ENCODE data around the gene NFKBIB.

GRCh38 chr19:38883286-38883685 lies 16.5 kb upstream of the NFKBIB start:
- TF ChIP-seq CTCF (optimal IDR thresholded peaks at IDR 0.05 in 1 of 3, IDR thresholded peaks at IDR 0.05 in 1 of 3, conservative IDR thresholded peaks at IDR 0.05 in 1 of 3; ENCODE audit: extremely low read depth in 1 of 3, insufficient read depth in 2 of 3, low read length in 3 of 3) (no peak), EZH2 (IDR thresholded peaks at IDR 0.05; ENCODE audit: low read length) (no peak)

Measured in keratinocyte (primary cell).